Thyroid gland (tissue), 4 donors: ENCODE results near the gene ADTRP.

Experiments used
- CTCF ChIP-seq, 6 experiments: fragments of 200-600 bp in 3 of 6; fragments of 450-650 bp in 3 of 6; sonication (generic) in 3 of 6; IDR thresholded peaks; one replicate each; pipeline ENCODE4 v1.5.1; 2016 to 2019; ENCODE audit warnings: antibody characterized with exemption in 6 of 6, mild to moderate bottlenecking in 2 of 6, inconsistent platforms in 1 of 6, moderate library complexity in 1 of 6
- POLR2A ChIP-seq, 2 donors: fragments of 450-650 bp; IDR thresholded peaks; one replicate each; pipeline ENCODE4 v1.6.1; 2017; ENCODE audit warnings: antibody characterized with exemption in 2 of 2, mild to moderate bottlenecking in 2 of 2, moderate library complexity in 1 of 2

DNA sequence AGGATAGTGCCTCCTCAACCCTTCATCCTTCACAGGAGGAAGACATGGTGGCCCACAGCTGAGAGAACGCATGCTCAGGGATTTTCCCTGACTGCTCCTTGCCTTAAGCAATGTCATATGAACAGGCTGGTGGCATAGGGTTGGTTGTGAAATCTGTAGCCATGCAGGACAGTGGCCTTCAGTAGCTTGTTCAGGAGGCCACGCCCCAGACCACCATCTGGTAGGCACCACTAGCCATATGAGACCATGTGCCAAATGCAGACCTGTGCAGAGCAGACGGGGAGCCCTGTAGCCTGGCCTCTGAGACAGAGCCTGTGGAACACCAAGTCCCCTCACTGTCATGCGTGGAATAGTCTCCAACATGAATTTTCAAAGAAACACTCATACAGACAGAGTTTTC lies 76.5 kb downstream of the ADTRP start:
- TF ChIP-seq CTCF (IDR thresholded peaks at IDR 0.05) (no peak), POLR2A (IDR thresholded peaks at IDR 0.05) (no peak)
